HCT116 (cell line): ENCODE data around the gene ATF7. TPM values are rescaled to one million over a fixed set of nuclear protein-coding genes. Genes with fewer than 3 reads are reported as not detected.

Experiments used
- ATAC-seq: fragments of 200-7000 bp; cut with Tn5 transposase; 2 replicates; pipeline ENCODE4 v1.9.1; 2020; ENCODE audit warnings: mild to moderate bottlenecking, moderate library complexity
- BruUV-seq: library from RNA; stranded (reverse); fragments of 400-500 nt; replicated peaks from 2 replicates; lab custom pipeline; 2021; lab: Mats Ljungman, UMichigan
- CTCF ChIA-PET: fragments of 300-600 bp; sonication (Branson Sonifier 250); formaldehyde crosslinking; loops from one replicate; lab custom pipeline; 2021; ENCODE audit warnings: antibody characterized with exemption; lab: Charles Lee
- POLR2A ChIA-PET: fragments of 300-600, 350-600 bp; sonication (Branson Sonifier 250); formaldehyde crosslinking; loops from one replicate; lab custom pipeline; 2021; ENCODE audit warnings: antibody characterized with exemption; lab: Charles Lee
- RAD21 ChIA-PET, 2 experiments: fragments of 300-600 bp; sonication (Branson Sonifier 250); formaldehyde crosslinking; loops; one replicate each; lab custom pipeline; 2023; ENCODE audit warnings: low total read pairs in 2 of 2; ENCODE audit not compliant: uncharacterized antibody in 2 of 2, unreplicated experiment in 2 of 2, low non-redundant PET in 1 of 2; lab: Charles Lee
- DNase-seq: peaks from one replicate; pipeline ENCODE4 v3.0.0-alpha.2; 2010; ENCODE audit warnings: low read depth, low spot score
- H2AFZ ChIP-seq: fragments of 200-600 bp; shearing (Covaris generic), sonication (generic); 2 replicates; pipeline ENCODE4 v1.6.1; 2017; ENCODE audit warnings: low read depth, mixed run types, mixed read lengths, antibody characterized with exemption, low read length; ENCODE audit not compliant: poor library complexity, severe bottlenecking
- H3K27ac ChIP-seq: 2 replicates; pipeline ENCODE4 v1.5.1; 2012; ENCODE audit warnings: low read depth, low read length
- H3K27me3 ChIP-seq: fragments of 200-600 bp; sonication (generic); 2 replicates; pipeline ENCODE4 v1.6.1; 2016; ENCODE audit warnings: mixed run types, low read length, mixed read lengths; ENCODE audit not compliant: insufficient read depth
- H3K36me3 ChIP-seq, 2 experiments: fragments of 200-500 bp in 1 of 2; fragments of 200-600 bp in 1 of 2; sonication (Bioruptor generic) in 1 of 2; sonication (generic) in 1 of 2; 2 replicates each; pipeline versions ENCODE4 v1.5.1 to v1.6.1; 2014 to 2016; ENCODE audit warnings: low read length in 2 of 2, inconsistent platforms in 1 of 2, mixed read lengths in 1 of 2, mixed run types in 1 of 2; ENCODE audit not compliant: insufficient read depth in 2 of 2, control insufficient read depth in 1 of 2
- H3K4me1 ChIP-seq, 2 experiments: fragments of 200-600 bp in 1 of 2; sonication (generic) in 1 of 2; 2 replicates each; pipeline versions ENCODE4 v1.5.1 to v1.6.1; 2012 to 2017; ENCODE audit warnings: low read length in 2 of 2, inconsistent platforms in 1 of 2, mild to moderate bottlenecking in 1 of 2, mixed read lengths in 1 of 2, mixed run types in 1 of 2, moderate library complexity in 1 of 2; ENCODE audit not compliant: insufficient read depth in 2 of 2, control insufficient read depth in 1 of 2
- H3K4me2 ChIP-seq: fragments of 200-600 bp; sonication (generic); 2 replicates; pipeline ENCODE4 v1.6.1; 2017; ENCODE audit warnings: mixed run types, low read length, mixed read lengths
- H3K4me3 ChIP-seq, 2 experiments: fragments of 200-600 bp in 1 of 2; sonication (generic) in 1 of 2; replicated peaks in 1 of 2; 2 replicates each; pipeline ENCODE4 v1.5.1; 2011 to 2016; ENCODE audit warnings: low read length in 2 of 2, control low read depth in 1 of 2, low read depth in 1 of 2, mild to moderate bottlenecking in 1 of 2, mixed read lengths in 1 of 2, mixed run types in 1 of 2
- H3K79me2 ChIP-seq: fragments of 200-600 bp; sonication (generic); 2 replicates; pipeline ENCODE4 v1.6.1; 2017; ENCODE audit warnings: mild to moderate bottlenecking, mixed run types, low read length, moderate library complexity, mixed read lengths; ENCODE audit not compliant: insufficient read depth
- H3K9ac ChIP-seq: fragments of 200-600 bp; sonication (generic); 2 replicates; pipeline ENCODE4 v1.6.1; 2016; ENCODE audit warnings: low read length, mixed read lengths
- H3K9me2 ChIP-seq: fragments of 200-600 bp; sonication (generic), shearing (Covaris generic); 2 replicates; pipeline ENCODE4 v1.6.1; 2017; ENCODE audit warnings: mixed run types, mild to moderate bottlenecking, moderate library complexity; ENCODE audit not compliant: insufficient read depth
- H3K9me3 ChIP-seq, 2 experiments: fragments of 200-500 bp in 1 of 2; fragments of 200-600 bp in 1 of 2; sonication (Bioruptor generic) in 1 of 2; sonication (generic) in 1 of 2; 2 replicates each; pipeline ENCODE4 v1.6.1; 2014 to 2017; ENCODE audit warnings: low read length in 2 of 2, mixed read lengths in 2 of 2, inconsistent platforms in 1 of 2, low read depth in 1 of 2, mild to moderate bottlenecking in 1 of 2, mixed run types in 1 of 2, moderate library complexity in 1 of 2; ENCODE audit not compliant: control insufficient read depth in 1 of 2, insufficient read depth in 1 of 2
- H4K20me1 ChIP-seq: fragments of 200-600 bp; sonication (generic), shearing (Covaris generic); 2 replicates; pipeline ENCODE4 v1.6.1; 2017; ENCODE audit warnings: mixed run types, mild to moderate bottlenecking, moderate library complexity; ENCODE audit not compliant: insufficient read depth
- CEBPB ChIP-seq: IDR thresholded peaks from 2 replicates; pipeline ENCODE4 v1.6.1; 2012; ENCODE audit warnings: low read depth
- EGR1 ChIP-seq: IDR thresholded peaks from 2 replicates; pipeline ENCODE4 v1.6.1; 2012; ENCODE audit warnings: low read depth
- EZH2 ChIP-seq: fragments of 200-600 bp; sonication (generic); IDR thresholded peaks from 2 replicates; pipeline ENCODE4 v1.6.1; 2017; ENCODE audit warnings: antibody characterized with exemption, mixed run types
- FOSL1 ChIP-seq: IDR thresholded peaks from 2 replicates; pipeline ENCODE4 v1.6.1; 2012; ENCODE audit warnings: low read depth
- SIN3A ChIP-seq: IDR thresholded peaks from 2 replicates; pipeline ENCODE4 v1.6.1; 2012; ENCODE audit warnings: low read depth
- SP1 ChIP-seq: IDR thresholded peaks from 2 replicates; pipeline ENCODE4 v1.6.1; 2012; ENCODE audit warnings: low read depth
- YY1 ChIP-seq: IDR thresholded peaks from 2 replicates; pipeline ENCODE4 v1.6.1; 2011; ENCODE audit warnings: low read length, low read depth, moderate library complexity, mild to moderate bottlenecking; ENCODE audit not compliant: insufficient replicate concordance; ENCODE audit errors: extremely low read depth
- ZNF274 ChIP-seq: fragments of 200-500 bp; sonication (Bioruptor generic); IDR thresholded peaks from 2 replicates; pipeline ENCODE4 v1.6.1; 2014; ENCODE audit warnings: mild to moderate bottlenecking, low read depth, low read length, inconsistent platforms
- intact Hi-C: fragments of 100-400 bp; cut with micrococcal nuclease; formaldehyde crosslinking; loops from 2 replicates; pipeline ENCODE4 v1.10.0; 2022
- total RNA-seq: library from RNA; stranded (reverse); gene quantifications from one replicate; pipeline ENCODE4 v1.2.1, GENCODE V29; 2021; ENCODE audit not compliant: unreplicated experiment

ATF7 gene
- total RNA-seq, 1 experiment from 2014 or later: 24.0 TPM

- peaks cover 3% of the 10 kb centered on the region; the same call in 1 of the 2 replicates for H4K20me1 ChIP-seq
- TF ChIP-seq SP1 (no peak), EGR1 (no peak), CEBPB (no peak), SIN3A (no peak), ZNF274 (no peak), YY1 (no peak), EZH2 (no peak)
- RAD21 ChIA-PET: no interaction called here
- ATAC-seq (no peak), DNase-seq (no peak)
- H3K27me3 ChIP-seq: no peaks in the 10 kb centered on the region
- no peaks in the 10 kb centered on the region for H3K4me1 ChIP-seq
- POLR2A ChIA-PET: no interaction called here
- no peaks in the 10 kb centered on the region for H3K9me3 ChIP-seq
- intact Hi-C loops: no loop called here
- no peak overlapping the region for H2AFZ ChIP-seq
- no peaks in the 10 kb centered on the region for H3K9me2 ChIP-seq
- no peak overlapping the region for H3K4me2 ChIP-seq
- BruUV-seq: no TSS peak
- CTCF ChIA-PET: no interaction called here
- no peak overlapping the region for H3K9ac ChIP-seq
- H3K4me3 ChIP-seq: no peak overlapping the region
- no peak overlapping the region for H3K27ac ChIP-seq
- no peaks in the 10 kb centered on the region for H3K36me3 ChIP-seq
- peaks cover 10% of the 10 kb centered on the region for H3K79me2 ChIP-seq
Measured at GRCh38 chr12:53601296-53601847, 24.8 kb downstream of the ATF7 start.

GRCh38 chr12:53600490-53601295, 25.5 kb downstream of the ATF7 start:
- Histone ChIP-seq H3K4me1 (no peaks in the 10 kb centered on the region), H3K36me3 (no peaks in the 10 kb centered on the region), H3K9ac (no peak overlapping the region), H2AFZ (no peak overlapping the region), H3K27ac (no peak overlapping the region), H3K27me3 (no peaks in the 10 kb centered on the region), H3K4me2 (no peak overlapping the region), H3K9me2 (no peaks in the 10 kb centered on the region), H3K79me2 (peaks cover 6% of the 10 kb centered on the region), H3K9me3 (no peaks in the 10 kb centered on the region), H3K4me3 (no peak overlapping the region), H4K20me1 (peaks cover 3% of the 10 kb centered on the region; the same call in 1 of the 2 replicates)
- ChIA-PET CTCF (no interaction called here), RAD21 (no interaction called here), POLR2A (no interaction called here)
- intact Hi-C loops: no loop called here
- TF ChIP-seq FOSL1 (no peak), YY1 (no peak)
- no TSS peak for BruUV-seq
- DNase-seq (no peak), ATAC-seq (no peak)
